Duodenal mucosa (tissue), 2 donors: ENCODE data around the gene NAV2.
"Not testable (repeated sequence)": the region's sequence is repeated elsewhere in the genome, so short reads cannot be mapped to it uniquely, and the experiment has no call there.

Experiments used
- H3K27ac ChIP-seq: one replicate; pipeline ENCODE4 v1.7.0; 2013; ENCODE audit warnings: low read depth, low read length
- H3K27me3 ChIP-seq, 2 donors: one replicate each; pipeline ENCODE4 v1.7.0; 2013; ENCODE audit warnings: low read length in 2 of 2, control low read depth in 1 of 2; ENCODE audit not compliant: insufficient read depth in 2 of 2, control insufficient read depth in 1 of 2
- H3K36me3 ChIP-seq, 2 donors: one replicate each; pipeline ENCODE4 v1.7.0; 2013; ENCODE audit warnings: low read length in 2 of 2, control low read depth in 1 of 2; ENCODE audit not compliant: insufficient read depth in 2 of 2, control insufficient read depth in 1 of 2
- H3K4me1 ChIP-seq, 2 donors: one replicate each; pipeline ENCODE4 v1.7.0; 2013; ENCODE audit warnings: low read length in 2 of 2, control low read depth in 1 of 2; ENCODE audit not compliant: insufficient read depth in 2 of 2, control insufficient read depth in 1 of 2
- H3K4me3 ChIP-seq, 2 donors: one replicate each; pipeline ENCODE4 v1.7.0; 2013; ENCODE audit warnings: low read length in 2 of 2, low read depth in 1 of 2
- H3K9ac ChIP-seq, 2 donors: one replicate each; pipeline ENCODE4 v1.7.0; 2013; ENCODE audit warnings: low read length in 2 of 2, low read depth in 1 of 2
- H3K9me3 ChIP-seq, 2 donors: one replicate each; pipeline ENCODE4 v1.7.0; 2013; ENCODE audit warnings: low read length in 2 of 2, control low read depth in 1 of 2; ENCODE audit not compliant: control insufficient read depth in 1 of 2

The NAV2 gene

DNA sequence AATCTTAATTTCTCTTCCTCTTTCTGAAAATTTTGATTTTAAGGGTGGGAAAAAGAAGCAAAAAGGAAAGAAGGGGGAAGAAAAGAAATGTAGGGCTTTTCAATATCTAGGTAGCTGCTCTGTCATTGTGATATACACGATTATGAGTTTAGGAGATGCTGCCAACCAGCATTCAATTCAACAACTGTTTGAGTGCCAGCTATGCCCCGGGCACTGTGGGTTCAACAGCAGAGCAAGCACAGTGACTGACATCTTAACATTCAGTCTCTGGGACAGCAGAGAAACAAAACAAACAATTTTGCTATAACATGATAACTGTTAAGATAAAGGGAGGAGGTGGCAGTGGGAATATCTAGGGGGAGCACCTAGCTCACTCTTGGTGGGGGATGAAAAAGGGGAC, 356.1 kb downstream of the NAV2 start:
- no peak overlapping the region for H3K4me3 ChIP-seq

DNA sequence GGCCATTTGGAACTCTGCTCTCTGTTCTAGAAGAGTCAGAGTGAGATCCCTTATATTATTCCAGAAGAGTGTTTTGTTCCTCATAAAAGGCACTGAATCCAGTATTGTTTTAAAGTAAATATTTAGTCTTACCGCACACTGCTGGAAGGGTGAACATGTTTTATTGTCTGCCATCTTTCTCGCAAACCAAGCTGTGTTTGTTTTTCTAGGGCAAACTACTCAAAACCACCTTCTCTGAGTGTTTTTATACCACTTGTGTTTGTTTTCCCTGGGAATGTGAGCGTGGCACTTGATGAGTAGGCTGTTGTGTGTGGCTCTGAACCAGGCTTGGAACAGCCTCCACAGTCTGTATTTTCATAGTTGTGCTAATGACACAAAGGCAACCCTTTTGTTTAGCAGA, 357.8 kb downstream of the NAV2 start:
- no peak overlapping the region for H3K4me3 ChIP-seq
- no peaks in the 10 kb centered on the region for H3K9me3 ChIP-seq
- H3K9ac ChIP-seq, result no peak overlapping the region
- H3K27me3 ChIP-seq, result no peaks in the 10 kb centered on the region
- no peaks in the 10 kb centered on the region for H3K4me1 ChIP-seq
- H3K27ac ChIP-seq, result no peak overlapping the region
- peaks cover 0 to 12% of the 10 kb centered on the region in 2 donors for H3K36me3 ChIP-seq

More for the DNA sequence above, 356.1 kb downstream of the NAV2 start:
- no peak overlapping the region for H3K9ac ChIP-seq
- no peak overlapping the region for H3K27ac ChIP-seq
- H3K27me3 ChIP-seq, result no peaks in the 10 kb centered on the region
- no peaks in the 10 kb centered on the region for H3K9me3 ChIP-seq
- no peaks in the 10 kb centered on the region for H3K4me1 ChIP-seq
- H3K36me3 ChIP-seq, result peaks cover 0 to 12% of the 10 kb centered on the region in 2 donors

DNA sequence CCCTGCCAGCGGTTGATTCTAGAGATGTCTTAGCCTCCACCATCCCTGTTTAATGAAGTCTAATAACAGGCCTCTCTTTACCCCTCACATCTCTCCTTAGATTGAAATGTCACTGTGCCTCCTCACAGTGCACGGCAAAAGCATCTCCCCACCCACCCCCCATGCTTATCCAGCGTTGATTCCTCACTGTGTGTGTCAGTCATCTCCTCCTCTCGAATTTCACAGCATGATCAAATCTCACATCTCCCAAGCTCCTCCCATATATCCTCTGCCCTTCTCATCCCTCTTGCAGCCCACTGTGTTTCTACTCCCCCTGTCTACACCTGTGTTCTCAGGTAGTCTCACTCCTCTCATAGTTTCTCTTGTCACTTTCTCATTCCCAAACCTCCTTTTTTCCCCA, 363.0 kb downstream of the NAV2 start:
- no peaks in the 10 kb centered on the region for H3K27me3 ChIP-seq
- H3K9me3 ChIP-seq, result no peaks in the 10 kb centered on the region
- H3K4me3 ChIP-seq, result no peak overlapping the region
- H3K27ac ChIP-seq, result no peak overlapping the region
- no peak overlapping the region for H3K9ac ChIP-seq
- H3K36me3 ChIP-seq, result peaks cover 0 to 10% of the 10 kb centered on the region in 2 donors
- H3K4me1 ChIP-seq, result no peaks in the 10 kb centered on the region

DNA sequence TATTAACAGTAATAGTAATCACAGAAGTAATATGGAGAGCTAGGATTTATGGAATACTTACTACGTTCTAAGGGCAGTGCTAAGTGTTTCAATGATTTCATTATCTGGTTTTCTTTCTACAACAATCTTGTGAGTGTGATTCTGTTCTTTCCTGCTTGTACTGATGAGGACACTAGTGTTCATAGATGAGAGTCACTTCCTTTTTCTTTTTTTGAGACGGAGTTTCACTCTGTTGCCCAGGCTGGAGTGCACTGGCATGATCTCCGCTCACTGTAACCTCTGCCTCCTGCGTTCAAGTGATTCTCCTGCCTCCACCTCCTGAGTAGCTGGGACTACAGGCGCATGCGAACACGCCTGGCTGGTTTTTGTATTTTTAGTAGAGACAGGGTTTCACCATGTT, 366.2 kb downstream of the NAV2 start:
- Histone ChIP-seq H3K4me1 (no peaks in the 10 kb centered on the region), H3K36me3 (peaks cover 0 to 26% of the 10 kb centered on the region in 2 donors), H3K27ac (no peak overlapping the region), H3K27me3 (no peaks in the 10 kb centered on the region), H3K9me3 (no peaks in the 10 kb centered on the region), H3K9ac (no peak overlapping the region), H3K4me3 (no peak overlapping the region)

DNA sequence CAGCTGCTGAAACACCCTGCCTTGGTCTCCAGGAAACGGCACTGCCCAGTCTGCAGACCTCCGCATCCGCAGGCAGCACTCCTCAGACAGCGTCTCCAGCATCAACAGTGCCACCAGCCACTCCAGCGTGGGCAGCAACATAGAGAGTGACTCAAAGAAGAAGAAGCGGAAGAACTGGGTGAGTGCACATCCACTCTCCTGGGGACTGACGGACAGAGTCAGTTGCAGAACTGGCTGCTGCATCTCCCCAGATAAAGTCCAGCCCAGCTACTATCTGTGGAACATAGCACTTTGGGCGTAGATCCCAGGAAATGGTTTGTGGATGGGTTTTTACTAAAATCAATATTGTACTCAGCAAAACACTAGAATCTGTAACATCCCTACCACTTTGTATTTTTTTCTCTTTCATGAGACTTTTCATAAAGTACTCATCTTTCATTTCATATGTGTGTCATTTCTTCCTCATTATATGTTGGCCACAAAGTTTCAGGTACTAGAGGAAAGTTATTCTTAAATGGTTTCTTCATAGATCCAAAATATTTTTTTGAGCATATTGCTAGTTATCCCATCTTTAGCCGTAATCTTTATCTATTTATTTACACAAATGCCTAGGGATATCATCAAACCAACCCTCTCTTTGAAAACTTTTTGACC, 367.5 kb downstream of the NAV2 start:
- Histone ChIP-seq H3K9ac (no peak overlapping the region), H3K36me3 (peaks cover 0 to 26% of the 10 kb centered on the region in 2 donors), H3K27me3 (no peaks in the 10 kb centered on the region), H3K27ac (no peak overlapping the region), H3K4me3 (no peak overlapping the region), H3K9me3 (no peaks in the 10 kb centered on the region), H3K4me1 (no peaks in the 10 kb centered on the region)

DNA sequence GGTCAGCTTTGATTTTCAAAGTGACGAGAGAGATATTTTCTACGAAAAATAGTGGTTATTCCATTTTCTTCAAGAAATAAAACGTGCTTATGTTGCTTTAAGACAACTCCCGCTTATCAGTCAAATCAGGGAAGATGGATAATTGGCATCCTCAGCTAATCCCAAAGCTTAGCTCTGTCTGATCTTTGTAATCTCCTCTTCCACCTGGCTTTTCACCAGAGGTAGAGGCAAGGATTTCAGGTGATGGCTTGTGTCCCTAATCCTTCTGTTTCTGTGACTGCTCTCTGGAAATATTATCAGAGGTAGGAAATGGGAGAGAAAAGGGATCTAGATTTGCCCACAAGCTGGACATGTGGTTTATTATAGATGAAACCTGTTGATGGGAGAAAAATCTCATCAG, 368.7 kb downstream of the NAV2 start:
- no peaks in the 10 kb centered on the region for H3K9me3 ChIP-seq
- no peaks in the 10 kb centered on the region for H3K27me3 ChIP-seq
- no peak overlapping the region for H3K9ac ChIP-seq
- H3K36me3 ChIP-seq, result peaks cover 6 to 24% of the 10 kb centered on the region in 2 donors
- H3K4me1 ChIP-seq, result no peaks in the 10 kb centered on the region
- no peak overlapping the region for H3K27ac ChIP-seq
- no peak overlapping the region for H3K4me3 ChIP-seq

DNA sequence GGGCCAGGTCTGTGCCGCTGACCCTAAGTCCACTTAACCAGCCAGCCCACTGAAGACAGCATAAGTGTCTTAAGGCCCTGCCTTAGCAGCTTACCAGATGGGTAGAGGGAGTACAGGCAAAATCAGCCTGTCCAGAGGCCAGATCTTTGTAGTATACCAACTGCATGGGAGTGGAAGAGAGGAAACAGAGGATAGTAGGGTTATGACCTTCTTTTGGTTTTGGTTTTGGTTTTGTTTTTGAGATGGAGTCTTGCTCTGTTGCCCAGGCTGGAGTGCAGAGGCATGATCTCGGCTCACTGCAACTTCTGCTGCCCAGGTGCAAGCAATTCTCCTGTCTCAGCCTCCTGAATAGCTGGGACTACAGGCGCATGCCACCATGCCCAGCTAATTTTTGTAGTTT, 371.2 kb downstream of the NAV2 start:
- not testable (repeated sequence) for H3K9me3 ChIP-seq, H3K4me3 ChIP-seq, H3K9ac ChIP-seq, H3K4me1 ChIP-seq, H3K27me3 ChIP-seq, H3K27ac ChIP-seq
- peaks cover 8 to 30% of the 10 kb centered on the region in 2 donors for H3K36me3 ChIP-seq

DNA sequence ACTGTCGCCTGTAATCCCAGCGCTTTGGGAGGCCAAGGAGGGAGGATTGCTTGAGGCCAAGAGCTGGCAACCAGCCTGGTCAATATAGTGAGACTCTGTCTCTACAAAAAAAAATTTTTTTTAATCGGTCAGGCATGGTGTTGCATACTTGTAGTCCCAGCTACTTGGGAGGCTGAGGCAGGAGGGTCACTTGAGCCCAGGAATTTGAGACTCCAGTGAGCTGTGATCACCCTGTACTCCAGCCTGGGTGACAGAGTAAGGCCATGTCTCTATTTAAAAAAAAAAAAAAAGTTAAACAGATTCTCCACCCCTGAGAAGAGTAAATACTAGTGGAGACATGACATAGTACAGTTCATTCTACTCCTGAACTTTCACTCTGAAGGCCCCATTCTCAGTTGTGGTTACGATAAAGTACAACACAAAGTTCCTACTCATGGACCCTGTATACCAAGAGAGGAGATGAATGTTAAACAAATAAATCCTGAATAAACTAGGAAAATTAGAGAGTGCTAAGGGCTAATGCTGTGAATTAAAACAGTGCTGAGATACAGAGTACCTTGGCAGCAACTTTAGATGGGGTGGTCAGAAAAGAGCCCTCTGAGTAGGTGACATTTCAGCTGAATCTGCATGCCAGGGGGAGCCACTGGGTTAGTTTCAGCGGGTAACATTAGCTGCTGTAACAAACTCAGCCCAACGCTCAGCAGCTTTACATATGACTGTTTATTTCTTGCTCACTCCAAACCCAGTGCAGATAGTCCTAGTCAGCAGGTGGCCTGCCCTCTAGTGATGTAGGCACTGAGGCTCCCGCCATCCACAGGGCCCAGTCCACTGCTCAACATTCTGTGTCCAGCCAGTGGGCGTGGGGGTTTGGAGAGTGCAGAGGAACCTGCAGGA, 372.5 kb downstream of the NAV2 start:
- H3K36me3 ChIP-seq, result peaks cover 8 to 26% of the 10 kb centered on the region in 2 donors
- H3K4me1 ChIP-seq, result no peaks in the 10 kb centered on the region
- no peak overlapping the region for H3K27ac ChIP-seq
- H3K4me3 ChIP-seq, result no peak overlapping the region
- no peaks in the 10 kb centered on the region for H3K9me3 ChIP-seq
- no peak overlapping the region for H3K9ac ChIP-seq
- no peaks in the 10 kb centered on the region for H3K27me3 ChIP-seq

DNA sequence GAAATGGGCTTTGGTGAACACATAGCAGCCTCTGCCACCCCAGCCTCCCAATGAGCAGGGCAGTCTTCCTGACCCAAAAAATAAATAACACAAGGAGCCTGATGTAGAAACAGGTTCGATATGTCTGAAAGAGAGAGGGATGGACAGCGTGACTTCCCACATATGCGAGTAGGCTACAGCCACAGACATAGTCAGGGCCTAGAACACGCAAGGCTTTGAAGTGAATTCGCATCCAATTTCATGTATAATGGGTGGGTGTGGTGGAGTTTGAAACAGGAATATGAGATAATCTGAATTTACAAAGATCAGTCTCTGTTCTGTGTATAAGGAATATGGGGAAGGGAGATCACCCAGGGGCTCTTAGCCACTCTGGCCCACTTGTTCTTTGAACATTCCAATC, 373.3 kb downstream of the NAV2 start:
- Histone ChIP-seq H3K4me3 (no peak overlapping the region), H3K27ac (no peak overlapping the region), H3K4me1 (no peaks in the 10 kb centered on the region), H3K9me3 (no peaks in the 10 kb centered on the region), H3K27me3 (no peaks in the 10 kb centered on the region), H3K36me3 (peaks cover 11 to 30% of the 10 kb centered on the region in 2 donors), H3K9ac (no peak overlapping the region)

DNA sequence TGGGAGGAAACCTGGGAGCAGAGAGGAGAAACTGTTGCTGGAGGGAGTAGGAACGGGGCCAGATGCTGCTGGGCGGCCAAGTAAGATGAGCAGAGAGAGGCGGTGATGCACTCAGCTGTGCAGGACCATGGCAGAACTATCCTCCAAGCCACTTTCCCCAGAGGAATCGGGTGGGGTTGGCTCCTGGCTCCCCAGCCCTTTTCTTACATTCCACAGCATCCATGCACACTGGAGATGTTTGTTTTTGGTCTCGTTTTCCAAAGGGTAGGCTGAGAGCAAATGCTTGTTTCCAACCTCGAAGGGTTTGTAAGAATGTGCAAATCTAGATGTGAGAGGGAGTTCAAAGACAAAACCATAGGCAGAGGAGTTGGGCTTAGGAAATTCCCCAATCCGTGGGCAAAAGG, 374.5 kb downstream of the NAV2 start:
- peaks cover 21 to 34% of the 10 kb centered on the region in 2 donors for H3K36me3 ChIP-seq

More for the DNA sequence above, 374.5 kb downstream of the NAV2 start:
- H3K27me3 ChIP-seq, result no peaks in the 10 kb centered on the region
- H3K4me3 ChIP-seq, result no peak overlapping the region
- no peak overlapping the region for H3K9ac ChIP-seq
- no peaks in the 10 kb centered on the region for H3K4me1 ChIP-seq
- H3K9me3 ChIP-seq, result no peaks in the 10 kb centered on the region
- H3K27ac ChIP-seq, result no peak overlapping the region
